ENCODE measurements around the gene PEAR1. TPM values are rescaled to one million over a fixed set of nuclear protein-coding genes. Genes with fewer than 3 reads are reported as not detected.
A peak's percentile ranks its signal among the peaks of the same experiment; 100 is the strongest.

The PEAR1 gene
- total RNA-seq, 1 donor from 2014 or later, result 15.8 TPM

- DNase-seq (ENCODE audit: low read depth, low spot score), result no peak
Measured at GRCh38 chr1:156881663-156882062, 11.9 kb upstream of the PEAR1 start.

- DNase-seq (ENCODE audit: low read depth, low spot score), result no peak
Measured at GRCh38 chr1:156882543-156882942, 11.0 kb upstream of the PEAR1 start.

DNA sequence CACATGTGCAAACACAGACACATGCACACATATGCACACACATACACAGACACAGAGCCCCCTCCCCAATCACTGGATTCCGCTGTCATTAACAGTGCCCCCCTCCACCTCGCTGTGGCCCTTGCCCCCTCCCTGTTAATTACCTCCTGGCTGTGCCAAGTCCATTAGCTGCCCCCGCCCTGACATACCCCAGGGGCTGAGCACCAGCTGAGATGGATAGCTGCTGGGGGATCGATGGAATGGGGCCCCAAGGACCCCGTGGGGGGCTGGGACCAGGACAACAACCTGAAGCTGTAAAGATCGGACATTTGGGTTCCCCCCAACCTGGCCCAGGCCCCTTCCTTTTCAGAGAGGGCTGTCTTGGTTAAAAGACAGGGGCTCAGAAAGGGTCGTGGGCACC lies 9.6 kb upstream of the PEAR1 start:
- DNase-seq (ENCODE audit: low read depth, low spot score), result no peak

GRCh38 chr1:156884560-156885184 lies 8.8 kb upstream of the PEAR1 start:
- DNase-seq (ENCODE audit: low read depth, low spot score), result no peak

GRCh38 chr1:156885314-156885713 lies 8.2 kb upstream of the PEAR1 start:
- DNase-seq (ENCODE audit: low read depth, low spot score), result no peak

DNA sequence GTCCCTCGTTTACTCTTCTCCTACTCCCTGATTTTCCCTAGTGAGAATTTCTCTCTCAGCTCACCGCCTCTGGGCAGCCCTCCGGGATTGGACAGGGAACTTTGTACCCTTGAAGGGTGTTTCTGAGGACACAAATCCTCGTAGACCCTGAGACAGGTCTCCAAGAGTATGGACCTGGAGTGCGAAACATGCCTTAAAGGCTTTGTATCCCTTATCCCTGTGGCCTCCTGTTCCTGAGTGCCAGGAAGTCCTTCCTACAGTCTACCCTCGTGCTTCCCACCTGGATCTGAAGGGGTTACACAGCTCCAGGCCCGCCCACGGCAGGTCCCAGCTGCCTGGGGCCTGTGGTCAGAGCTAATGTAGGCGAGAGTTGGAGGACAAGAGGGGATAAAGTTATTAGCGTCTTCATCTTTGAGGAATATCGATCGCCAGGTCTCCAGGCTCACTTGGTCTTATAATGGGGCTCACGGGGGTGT lies 7.6 kb upstream of the PEAR1 start:
- DNase-seq (ENCODE audit: low read depth, low spot score), result no peak

DNA sequence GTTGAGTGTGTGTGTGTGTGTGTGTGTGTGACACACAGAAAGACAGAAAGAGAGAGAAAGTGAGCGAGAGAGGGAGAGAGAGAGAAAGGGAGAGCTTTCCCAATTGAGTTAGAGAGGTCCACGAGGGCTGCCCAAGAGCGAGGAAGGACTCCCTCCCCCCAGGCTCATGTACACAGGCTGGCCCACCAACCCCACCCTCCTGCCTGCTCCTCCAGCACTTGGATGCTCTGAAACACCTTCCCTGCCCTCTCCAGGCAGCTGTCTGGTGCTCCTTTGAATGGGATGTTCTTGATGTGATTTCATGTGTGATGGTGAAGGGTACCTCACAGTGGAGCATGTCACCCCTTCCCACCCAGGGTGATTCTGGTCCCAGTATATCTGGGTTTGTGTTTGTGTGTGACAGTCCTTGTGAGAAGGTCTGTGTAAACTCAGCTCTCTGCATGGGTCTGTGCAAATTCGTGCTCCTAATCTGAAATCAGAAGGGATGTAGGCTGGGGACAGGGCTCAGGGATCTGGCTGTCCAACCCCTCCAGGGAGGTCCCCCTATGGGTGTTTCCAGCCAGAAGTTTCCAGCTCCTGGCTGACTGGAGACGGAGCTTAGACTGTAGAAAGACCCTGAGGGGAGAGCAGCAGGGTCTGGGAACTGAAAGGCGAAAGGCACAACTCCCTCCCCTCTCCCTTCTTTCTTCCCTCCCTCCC lies 6.8 kb upstream of the PEAR1 start:
- DNase-seq (ENCODE audit: low read depth, low spot score), result no peak

GRCh38 chr1:156887317-156887716 lies 6.2 kb upstream of the PEAR1 start:
- no peak for DNase-seq (ENCODE audit: low read depth, low spot score)

- DNase-seq (ENCODE audit: low read depth, low spot score), result no peak
Measured at GRCh38 chr1:156887734-156888133, 5.8 kb upstream of the PEAR1 start.

DNA sequence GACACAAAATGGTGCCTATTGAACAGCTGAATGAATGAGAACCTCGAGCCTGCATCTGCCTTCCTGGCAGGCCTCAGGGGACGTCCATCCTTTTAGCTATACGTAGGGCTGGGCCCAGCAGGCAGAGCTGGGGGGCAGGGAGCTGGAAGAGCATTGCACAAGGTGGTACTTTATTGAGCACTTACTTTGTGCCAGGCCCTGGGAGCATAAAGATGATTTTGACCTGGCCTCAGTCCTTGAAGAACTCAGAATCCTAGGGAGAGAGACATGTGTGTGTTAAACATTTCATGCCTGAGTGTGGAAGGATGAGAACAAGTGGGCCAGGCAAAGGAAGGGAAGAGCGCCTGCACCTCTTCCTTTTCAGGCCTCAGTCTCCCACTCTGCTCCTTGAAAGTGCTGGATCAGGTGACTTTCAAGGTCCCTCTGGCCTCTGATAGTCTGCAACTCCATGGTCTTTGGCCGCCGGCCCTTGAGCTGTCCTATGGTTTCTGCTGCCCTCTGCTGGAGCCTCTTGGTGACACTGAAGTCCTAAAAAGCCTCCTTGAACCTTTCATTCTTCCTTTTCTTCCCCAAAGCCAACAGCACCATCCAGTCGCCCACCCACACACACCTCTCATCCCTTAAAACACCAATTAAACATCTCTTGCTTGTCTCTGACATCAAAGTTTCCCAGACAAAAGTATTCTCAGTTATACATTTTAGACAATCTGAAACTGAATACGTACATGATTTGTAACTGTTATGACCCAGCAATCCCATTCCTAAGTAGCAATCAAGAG lies 3.5 kb upstream of the PEAR1 start:
- DNase-seq (ENCODE audit: low read depth, low spot score), result peak; percentile 48

GRCh38 chr1:156892190-156893047 lies 1.1 kb upstream of the PEAR1 start:
- peak; percentile 72 for DNase-seq (ENCODE audit: low read depth, low spot score)

DNA sequence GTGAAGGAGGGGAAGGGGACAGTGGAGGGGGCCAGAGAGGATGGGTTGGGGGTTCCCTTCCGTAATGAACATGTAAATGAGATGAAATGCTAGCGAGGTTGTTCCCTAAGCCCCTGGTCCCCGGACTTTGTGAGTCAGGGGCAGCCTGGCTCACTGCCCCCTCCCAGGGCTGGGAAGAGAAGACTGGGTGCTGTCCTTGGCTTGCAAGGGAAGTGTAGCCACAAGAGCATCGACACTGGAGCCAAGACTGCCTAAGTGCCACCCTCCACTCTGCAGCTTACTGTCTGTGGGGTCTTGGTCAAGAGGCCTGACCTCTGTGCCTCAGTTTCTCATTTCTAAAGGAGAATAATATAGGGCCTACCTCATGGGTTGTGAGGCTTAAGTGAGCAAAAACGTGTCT lies 483 bp downstream of the PEAR1 start:
- no peak for DNase-seq (ENCODE audit: low read depth, low spot score)

GRCh38 chr1:156894711-156895454 lies 1.4 kb downstream of the PEAR1 start:
- DNase-seq (ENCODE audit: low read depth, low spot score), result peak; percentile 50

DNA sequence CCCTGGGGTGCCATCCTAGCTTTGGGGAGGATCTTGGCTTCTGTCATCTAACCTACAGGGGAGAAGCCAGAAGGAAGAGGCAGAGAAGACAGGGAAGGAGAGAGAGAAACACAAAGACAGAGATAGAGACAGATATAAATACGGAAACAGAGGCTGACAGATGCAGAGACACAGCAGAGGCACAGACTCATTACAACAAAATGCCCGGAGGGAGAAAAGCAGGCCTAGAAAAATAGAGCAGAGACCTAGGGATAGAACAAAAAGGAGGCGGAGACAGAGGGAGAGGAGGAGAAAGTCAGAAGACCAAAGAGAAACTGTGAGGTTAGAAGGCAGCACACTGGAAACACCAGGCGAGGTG lies 1.9 kb downstream of the PEAR1 start:
- DNase-seq (ENCODE audit: low read depth, low spot score), result no peak

GRCh38 chr1:156895927-156896326 lies 2.4 kb downstream of the PEAR1 start:
- DNase-seq (ENCODE audit: low read depth, low spot score), result no peak

DNA sequence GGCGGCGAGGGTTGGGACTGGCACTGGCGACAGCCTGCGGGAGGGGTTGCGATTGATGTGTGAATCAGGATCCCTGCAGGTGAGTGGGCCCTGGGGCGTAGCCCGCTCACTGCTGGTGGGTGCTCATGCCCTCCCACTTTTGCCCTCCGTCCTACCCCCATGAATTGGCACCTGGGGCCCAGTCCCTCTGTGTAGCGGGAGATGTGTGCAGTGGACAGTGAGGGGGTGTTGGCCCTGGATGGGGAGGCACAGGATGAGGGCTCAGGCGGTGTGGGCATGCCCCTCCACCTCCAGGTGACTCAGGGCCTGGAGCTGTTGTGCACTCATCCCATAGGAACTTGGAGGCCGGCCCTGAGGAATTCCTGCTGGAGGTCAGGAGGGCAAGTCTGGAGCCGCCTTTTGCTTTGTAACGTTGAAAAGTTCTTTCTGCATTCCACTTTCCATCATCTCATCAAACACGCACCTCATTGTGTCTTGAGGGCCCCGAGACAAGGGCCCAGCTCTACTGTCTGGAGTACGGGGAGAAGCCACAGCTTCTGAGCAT lies 3.0 kb downstream of the PEAR1 start:
- DNase-seq (ENCODE audit: low read depth, low spot score), result peak; percentile 79

- no peak for DNase-seq (ENCODE audit: low read depth, low spot score)
Measured at GRCh38 chr1:156897078-156897825, 3.7 kb downstream of the PEAR1 start.

DNA sequence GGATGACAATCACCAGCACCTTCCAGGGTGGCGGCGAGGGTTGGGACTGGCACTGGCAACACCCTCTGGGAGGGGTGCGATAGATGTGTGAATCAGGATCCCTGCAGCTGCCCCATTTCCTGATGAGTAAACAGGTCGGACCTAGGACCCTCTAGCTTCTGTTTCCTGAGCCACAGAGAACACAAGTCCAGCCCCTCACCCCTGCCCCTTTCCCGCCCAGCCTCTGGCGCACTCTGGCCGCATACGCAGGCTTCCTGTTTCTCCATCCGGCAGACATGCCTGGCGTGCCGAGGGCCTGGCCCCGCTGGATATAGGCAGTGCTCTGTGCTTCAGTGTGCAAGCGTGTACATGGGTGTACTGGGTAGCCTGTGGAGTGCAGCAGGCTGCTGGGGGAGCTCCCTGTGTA lies 4.6 kb downstream of the PEAR1 start:
- DNase-seq (ENCODE audit: low read depth, low spot score), result peak; percentile 93

GRCh38 chr1:156898971-156899664 lies 5.6 kb downstream of the PEAR1 start:
- no peak for DNase-seq (ENCODE audit: low read depth, low spot score)

Measured in pulmonary artery endothelial cell (primary cell).